NCI-H345 treated with DMSO at 0.1 percent for 48 hours (cell line): ENCODE measurements around the gene MIA2.

ENCODE experiments used
- DNase-seq: peaks from one replicate; lab custom pipeline; 2025; ENCODE audit not compliant: unreplicated experiment; lab: John Stamatoyannopoulos, UW

MIA2 gene

GRCh38 chr14:39434401-39434800 is 200.7 kb downstream of the MIA2 start:
- no peak for DNase-seq

DNA sequence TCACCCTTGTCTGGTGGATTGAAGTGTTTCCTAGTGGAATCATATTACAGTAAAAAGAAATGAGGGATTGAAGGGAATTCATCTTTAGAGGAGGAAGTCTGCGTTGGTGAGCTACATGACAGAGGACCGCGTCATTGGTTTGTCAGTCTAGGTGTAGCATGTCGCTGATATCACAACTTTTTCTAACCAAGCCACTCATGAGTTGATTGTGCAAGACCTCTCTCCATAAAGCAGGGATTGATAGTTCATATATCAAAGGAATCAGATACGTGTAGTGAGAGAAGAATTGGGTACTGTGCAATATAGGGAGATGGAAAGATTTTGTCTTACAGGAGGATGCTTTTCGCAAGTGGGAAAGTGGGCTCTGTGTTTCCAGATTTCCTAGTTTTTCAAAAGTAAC is 201.5 kb downstream of the MIA2 start:
- no peak for DNase-seq
